ENCODE data around the gene LRRC32. TPM values are rescaled to one million over a fixed set of nuclear protein-coding genes. Genes with fewer than 3 reads are reported as not detected.

Gene LRRC32
- total and polyA plus RNA-seq, 2 of the 4 experiments (the other 2 are of a cell fraction), result 5.2 to 13.7 TPM

- Histone ChIP-seq H3K56ac (ENCODE audit: extremely low read depth, insufficient read depth, low read length) (no peak overlapping the region), H3K36me3 (ENCODE audit: control insufficient read depth, insufficient read depth, low read length) (no peaks in the 10 kb centered on the region), H3K23ac (ENCODE audit: low read depth, low read length) (no peak overlapping the region), H2BK15ac (ENCODE audit: low read depth, low read length) (no peak overlapping the region), H2BK120ac (ENCODE audit: low read depth, low read length) (no peak overlapping the region), H3K4me1 (ENCODE audit: control insufficient read depth, insufficient read depth, low read length) (no peaks in the 10 kb centered on the region), H4K8ac (ENCODE audit: low read depth in 2 of 2, low read length in 2 of 2) (no peak overlapping the region), H2AK5ac (ENCODE audit: low read depth, low read length) (no peak overlapping the region), H2AFZ (replicated peaks; ENCODE audit: low read length, poor library complexity) (no peak overlapping the region), H3K79me1 (ENCODE audit: low read depth in 1 of 2, low read length in 2 of 2) (no peaks in the 10 kb centered on the region), H4K91ac (ENCODE audit: insufficient read depth, low read depth, low read length) (no peak overlapping the region), H3K9me1 (ENCODE audit: insufficient read depth, low read length) (no peaks in the 10 kb centered on the region), H3K4me2 (ENCODE audit: low read depth, low read length) (no peak overlapping the region), H3K18ac (ENCODE audit: low read depth, low read length) (no peak overlapping the region), H4K20me1 (ENCODE audit: insufficient read depth, low read length) (no peaks in the 10 kb centered on the region), H3K4me3 (ENCODE audit: insufficient read depth, low read depth, low read length) (no peak overlapping the region), H2BK5ac (ENCODE audit: low read depth, low read length, poor library complexity, severe bottlenecking) (no peak overlapping the region), H3K14ac (replicated peaks; ENCODE audit: low read depth, low read length) (no peak overlapping the region), H3K9ac (ENCODE audit: low read depth, low read length) (no peak overlapping the region), H2BK20ac (ENCODE audit: low read depth, low read length) (no peak overlapping the region), H3K27me3 (ENCODE audit: control insufficient read depth, insufficient read depth, low read length) (peaks cover 16% of the 10 kb centered on the region), H3K27ac (ENCODE audit: insufficient read depth, low read length) (no peak overlapping the region), H2AK9ac (replicated peaks; ENCODE audit: low read depth, low read length, poor library complexity) (no peak overlapping the region), H3K4ac (ENCODE audit: low read depth, low read length) (no peak overlapping the region), H3K9me3 (ENCODE audit: control insufficient read depth, insufficient read depth, low read length) (peaks cover 6% of the 10 kb centered on the region), H4K5ac (ENCODE audit: low read depth, low read length) (no peak overlapping the region)
- dilution Hi-C loops (cut with HindIII; ENCODE audit: low sequenced_read_pairs, unreplicated experiment), result no loop called here
- no TSS peak for BruUV-seq (replicated peaks)
- intact Hi-C loops (cut with micrococcal nuclease), result no loop called here
- no CpG with 5 or more reads among the region's 4 CpGs for WGBS, 2 experiments (ENCODE audit: extremely low coverage in 2 of 2, insufficient read length in 1 of 2)
- in situ Hi-C loops (cut with MboI; ENCODE audit: low sequenced_read_pairs), result no loop called here
- TF ChIP-seq RAD21 (IDR thresholded peaks at IDR 0.05; ENCODE audit: low read length), result no peak
- no peak for TF ChIP-seq FOS (IDR thresholded peaks at IDR 0.05; ENCODE audit: low read depth, low read length)
- no peak for TF ChIP-seq NFE2L2 (IDR thresholded peaks at IDR 0.05; ENCODE audit: low read depth, low read length)
- no peak for TF ChIP-seq CHD1 (IDR thresholded peaks at IDR 0.05; ENCODE audit: low read depth, low read length)
- TF ChIP-seq MAZ (IDR thresholded peaks at IDR 0.05; ENCODE audit: borderline replicate concordance, low read depth, low read length), result no peak
- no peak for TF ChIP-seq USF2 (IDR thresholded peaks at IDR 0.05; ENCODE audit: low read depth, low read length)
- no peak for TF ChIP-seq MAFK (IDR thresholded peaks at IDR 0.05; ENCODE audit: low read depth, low read length)
- no peak for TF ChIP-seq SMC3 (IDR thresholded peaks at IDR 0.05; ENCODE audit: low read depth, low read length)
- no peak for TF ChIP-seq CEBPB (IDR thresholded peaks at IDR 0.05; ENCODE audit: low read depth, low read length)
- TF ChIP-seq POLR2A (IDR thresholded peaks at IDR 0.05; ENCODE audit: low read depth, low read length), result no peak
- no peak for TF ChIP-seq ELK1 (IDR thresholded peaks at IDR 0.05; ENCODE audit: borderline replicate concordance, low read depth, low read length)
- no peak for TF ChIP-seq RCOR1 (IDR thresholded peaks at IDR 0.05; ENCODE audit: insufficient replicate concordance, low read length)
- no peak for TF ChIP-seq RFX5 (IDR thresholded peaks at IDR 0.05; ENCODE audit: low read depth, low read length)
- ChIA-PET CTCF (no interaction called here), POLR2A (ENCODE audit: unreplicated experiment) (no interaction called here)
- ATAC-seq (ENCODE audit: low read depth) (no peak), DNase-seq (no peak)
These were observed 23.5 kb downstream of the LRRC32 start for GRCh38 chr11:76646882-76647534.

Data from IMR-90 (cell line).